ENCODE data around the gene OXLD1. TPM values are rescaled to one million over a fixed set of nuclear protein-coding genes. Genes with fewer than 3 reads are reported as not detected.

The OXLD1 gene
- total RNA-seq, 1 experiment from 2014 or later: 75.9 TPM

DNA sequence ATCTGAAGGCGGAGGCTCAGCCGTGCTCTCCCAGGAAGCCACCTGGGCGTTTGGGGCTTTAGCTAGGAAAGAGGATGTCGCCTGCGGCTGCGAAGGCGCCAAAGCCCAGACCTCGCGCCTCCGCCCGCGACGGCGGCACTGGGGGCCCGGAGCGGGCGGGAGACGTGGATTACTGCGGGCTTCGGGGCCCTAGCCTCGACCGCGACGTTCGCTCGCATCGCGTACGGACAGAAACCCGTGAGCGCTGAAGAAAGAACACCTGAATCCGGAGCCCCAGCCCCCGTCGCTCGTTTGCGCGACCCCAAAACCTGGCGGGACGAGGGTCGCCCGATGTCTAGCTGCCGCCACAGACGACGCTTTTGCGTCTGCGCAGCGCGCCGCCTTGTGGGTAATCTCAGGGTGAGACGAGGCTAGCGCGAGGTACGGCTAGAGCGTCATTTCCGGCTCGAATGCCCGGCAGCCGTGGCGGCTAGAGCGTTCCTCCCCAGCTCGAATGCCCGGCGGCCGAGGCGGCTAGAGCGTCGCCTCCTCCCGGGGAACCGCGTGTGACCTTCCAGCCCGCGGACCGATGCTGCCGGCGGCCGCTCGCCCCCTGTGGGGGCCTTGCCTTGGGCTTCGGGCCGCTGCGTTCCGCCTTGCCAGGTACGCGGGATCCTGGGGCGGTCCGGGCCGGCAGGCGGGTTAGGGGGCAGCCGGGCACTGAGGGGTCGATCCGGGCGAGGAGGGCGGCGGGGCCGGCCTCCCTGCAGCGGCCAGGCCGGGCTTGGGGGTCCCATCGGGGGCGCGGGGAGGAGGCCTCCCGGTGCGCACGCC lies 36.7 kb upstream of the OXLD1 start, which contains the start of gene MRPL12 (continued):
- TF ChIP-seq, protein P1, sequence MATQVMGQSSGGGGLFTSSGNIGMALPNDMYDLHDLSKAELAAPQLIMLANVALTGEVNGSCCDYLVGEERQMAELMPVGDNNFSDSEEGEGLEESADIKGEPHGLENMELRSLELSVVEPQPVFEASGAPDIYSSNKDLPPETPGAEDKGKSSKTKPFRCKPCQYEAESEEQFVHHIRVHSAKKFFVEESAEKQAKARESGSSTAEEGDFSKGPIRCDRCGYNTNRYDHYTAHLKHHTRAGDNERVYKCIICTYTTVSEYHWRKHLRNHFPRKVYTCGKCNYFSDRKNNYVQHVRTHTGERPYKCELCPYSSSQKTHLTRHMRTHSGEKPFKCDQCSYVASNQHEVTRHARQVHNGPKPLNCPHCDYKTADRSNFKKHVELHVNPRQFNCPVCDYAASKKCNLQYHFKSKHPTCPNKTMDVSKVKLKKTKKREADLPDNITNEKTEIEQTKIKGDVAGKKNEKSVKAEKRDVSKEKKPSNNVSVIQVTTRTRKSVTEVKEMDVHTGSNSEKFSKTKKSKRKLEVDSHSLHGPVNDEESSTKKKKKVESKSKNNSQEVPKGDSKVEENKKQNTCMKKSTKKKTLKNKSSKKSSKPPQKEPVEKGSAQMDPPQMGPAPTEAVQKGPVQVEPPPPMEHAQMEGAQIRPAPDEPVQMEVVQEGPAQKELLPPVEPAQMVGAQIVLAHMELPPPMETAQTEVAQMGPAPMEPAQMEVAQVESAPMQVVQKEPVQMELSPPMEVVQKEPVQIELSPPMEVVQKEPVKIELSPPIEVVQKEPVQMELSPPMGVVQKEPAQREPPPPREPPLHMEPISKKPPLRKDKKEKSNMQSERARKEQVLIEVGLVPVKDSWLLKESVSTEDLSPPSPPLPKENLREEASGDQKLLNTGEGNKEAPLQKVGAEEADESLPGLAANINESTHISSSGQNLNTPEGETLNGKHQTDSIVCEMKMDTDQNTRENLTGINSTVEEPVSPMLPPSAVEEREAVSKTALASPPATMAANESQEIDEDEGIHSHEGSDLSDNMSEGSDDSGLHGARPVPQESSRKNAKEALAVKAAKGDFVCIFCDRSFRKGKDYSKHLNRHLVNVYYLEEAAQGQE (IDR thresholded peaks at IDR 0.05; ENCODE audit: low read depth): no peak
- no peak; the same call in 1 of the 2 replicates for TF ChIP-seq ELF1 (IDR thresholded peaks at IDR 0.05; ENCODE audit: borderline replicate concordance, low read depth)
- TF ChIP-seq ZNF274 (IDR thresholded peaks at IDR 0.05; ENCODE audit: low read depth, low read length): no peak
- TF ChIP-seq, protein P2, sequence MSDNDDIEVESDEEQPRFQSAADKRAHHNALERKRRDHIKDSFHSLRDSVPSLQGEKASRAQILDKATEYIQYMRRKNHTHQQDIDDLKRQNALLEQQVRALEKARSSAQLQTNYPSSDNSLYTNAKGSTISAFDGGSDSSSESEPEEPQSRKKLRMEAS (IDR thresholded peaks at IDR 0.05): peak; percentile 98
- no peak for TF ChIP-seq RAD21 (IDR thresholded peaks at IDR 0.05; ENCODE audit: low read depth)
- TF ChIP-seq SIN3A (IDR thresholded peaks at IDR 0.05; ENCODE audit: low read depth): peak; percentile 96
- TF ChIP-seq, protein P3, sequence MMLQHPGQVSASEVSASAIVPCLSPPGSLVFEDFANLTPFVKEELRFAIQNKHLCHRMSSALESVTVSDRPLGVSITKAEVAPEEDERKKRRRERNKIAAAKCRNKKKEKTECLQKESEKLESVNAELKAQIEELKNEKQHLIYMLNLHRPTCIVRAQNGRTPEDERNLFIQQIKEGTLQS (IDR thresholded peaks at IDR 0.05): no peak
- no peak for TF ChIP-seq JUND (IDR thresholded peaks at IDR 0.05)
- no peak for TF ChIP-seq EGR1 (IDR thresholded peaks at IDR 0.05; ENCODE audit: low read depth)
- no peak for TF ChIP-seq EZH2 (IDR thresholded peaks at IDR 0.05)
- TF ChIP-seq SP1 (IDR thresholded peaks at IDR 0.05; ENCODE audit: low read depth): no peak; the same call in 1 of the 2 replicates
- peak; percentile 84; the same call in 1 of the 2 replicates for TF ChIP-seq CBX3 (IDR thresholded peaks at IDR 0.05; ENCODE audit: low read depth)
- TF ChIP-seq POLR2A (IDR thresholded peaks at IDR 0.05; ENCODE audit: borderline replicate concordance, extremely low read depth, insufficient read depth, insufficient read length): peak; percentile 91
- TF ChIP-seq, protein P4, sequence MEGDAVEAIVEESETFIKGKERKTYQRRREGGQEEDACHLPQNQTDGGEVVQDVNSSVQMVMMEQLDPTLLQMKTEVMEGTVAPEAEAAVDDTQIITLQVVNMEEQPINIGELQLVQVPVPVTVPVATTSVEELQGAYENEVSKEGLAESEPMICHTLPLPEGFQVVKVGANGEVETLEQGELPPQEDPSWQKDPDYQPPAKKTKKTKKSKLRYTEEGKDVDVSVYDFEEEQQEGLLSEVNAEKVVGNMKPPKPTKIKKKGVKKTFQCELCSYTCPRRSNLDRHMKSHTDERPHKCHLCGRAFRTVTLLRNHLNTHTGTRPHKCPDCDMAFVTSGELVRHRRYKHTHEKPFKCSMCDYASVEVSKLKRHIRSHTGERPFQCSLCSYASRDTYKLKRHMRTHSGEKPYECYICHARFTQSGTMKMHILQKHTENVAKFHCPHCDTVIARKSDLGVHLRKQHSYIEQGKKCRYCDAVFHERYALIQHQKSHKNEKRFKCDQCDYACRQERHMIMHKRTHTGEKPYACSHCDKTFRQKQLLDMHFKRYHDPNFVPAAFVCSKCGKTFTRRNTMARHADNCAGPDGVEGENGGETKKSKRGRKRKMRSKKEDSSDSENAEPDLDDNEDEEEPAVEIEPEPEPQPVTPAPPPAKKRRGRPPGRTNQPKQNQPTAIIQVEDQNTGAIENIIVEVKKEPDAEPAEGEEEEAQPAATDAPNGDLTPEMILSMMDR (IDR thresholded peaks at IDR 0.05 in 2 of 3, conservative IDR thresholded peaks at IDR 0.05 in 1 of 3; ENCODE audit: borderline replicate concordance in 1 of 3, insufficient read depth in 1 of 3, low read depth in 2 of 3, low read length in 2 of 3): no peak

All from HCT116 (cell line).